ENCODE data around the gene LY6G5B.

DNA sequence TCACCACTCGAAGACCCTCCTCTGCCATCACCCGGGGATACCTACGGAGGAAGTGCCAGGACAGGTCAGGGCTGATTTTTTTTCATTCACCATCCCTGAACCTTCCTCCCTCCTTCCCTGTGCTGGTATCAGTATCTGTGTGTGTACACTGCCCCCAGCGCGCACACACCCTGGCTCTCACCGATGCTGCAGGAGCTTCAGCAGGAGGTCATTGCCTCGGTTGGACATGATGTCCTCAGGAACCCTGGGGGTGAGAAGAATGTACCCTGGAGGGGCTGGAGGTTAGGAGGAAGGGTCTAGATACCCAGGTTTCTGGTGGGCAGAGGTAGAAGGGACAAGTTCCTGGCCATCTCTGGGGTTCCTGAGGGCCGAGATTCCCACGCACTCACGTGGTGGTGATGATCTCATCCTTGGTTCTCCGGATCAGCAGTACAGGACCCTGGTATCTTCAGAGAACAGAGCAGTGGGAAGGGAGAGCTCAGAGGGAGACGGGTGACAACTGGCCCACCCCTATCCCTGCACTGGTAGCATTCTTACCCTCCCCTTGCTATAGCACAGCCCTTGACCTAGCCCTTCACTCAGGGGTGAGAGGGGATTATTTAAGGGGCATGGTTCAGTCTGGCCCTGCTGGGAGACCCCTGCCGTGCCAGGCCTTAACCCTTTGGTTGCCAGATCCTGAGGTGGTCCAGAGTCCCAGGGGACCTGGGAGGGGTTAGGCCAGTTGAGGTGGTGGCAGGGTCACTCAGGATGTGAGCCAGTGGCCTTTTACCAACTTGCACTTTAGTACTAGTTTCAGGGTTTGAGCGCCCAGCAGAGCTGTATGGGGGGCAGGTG lies 18.3 kb downstream of the LY6G5B start:
- TF ChIP-seq, protein P1, sequence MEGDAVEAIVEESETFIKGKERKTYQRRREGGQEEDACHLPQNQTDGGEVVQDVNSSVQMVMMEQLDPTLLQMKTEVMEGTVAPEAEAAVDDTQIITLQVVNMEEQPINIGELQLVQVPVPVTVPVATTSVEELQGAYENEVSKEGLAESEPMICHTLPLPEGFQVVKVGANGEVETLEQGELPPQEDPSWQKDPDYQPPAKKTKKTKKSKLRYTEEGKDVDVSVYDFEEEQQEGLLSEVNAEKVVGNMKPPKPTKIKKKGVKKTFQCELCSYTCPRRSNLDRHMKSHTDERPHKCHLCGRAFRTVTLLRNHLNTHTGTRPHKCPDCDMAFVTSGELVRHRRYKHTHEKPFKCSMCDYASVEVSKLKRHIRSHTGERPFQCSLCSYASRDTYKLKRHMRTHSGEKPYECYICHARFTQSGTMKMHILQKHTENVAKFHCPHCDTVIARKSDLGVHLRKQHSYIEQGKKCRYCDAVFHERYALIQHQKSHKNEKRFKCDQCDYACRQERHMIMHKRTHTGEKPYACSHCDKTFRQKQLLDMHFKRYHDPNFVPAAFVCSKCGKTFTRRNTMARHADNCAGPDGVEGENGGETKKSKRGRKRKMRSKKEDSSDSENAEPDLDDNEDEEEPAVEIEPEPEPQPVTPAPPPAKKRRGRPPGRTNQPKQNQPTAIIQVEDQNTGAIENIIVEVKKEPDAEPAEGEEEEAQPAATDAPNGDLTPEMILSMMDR (IDR thresholded peaks at IDR 0.05) = no peak
- no peak for TF ChIP-seq POLR2A (IDR thresholded peaks at IDR 0.05)

All from right lobe of liver (tissue), 4 donors.